Measurements from ENCODE around the gene STOX2. TPM values are rescaled to one million over a fixed set of nuclear protein-coding genes. Genes with fewer than 3 reads are reported as not detected.

The STOX2 gene
- total RNA-seq, 1 donor from 2014 or later = not detected

- no peak for DNase-seq
- H3K27ac Mint-ChIP-seq = no peak overlapping the region
- intact Hi-C loops (cut with micrococcal nuclease) = no loop called here
- ChIA-PET POLR2A (no interaction called here), CTCF (no interaction called here)
- no peaks in the 10 kb centered on the region for H3K4me1 Mint-ChIP-seq
- no peaks in the 10 kb centered on the region for H3K36me3 Mint-ChIP-seq (ENCODE audit: low read depth)
- no peak overlapping the region for H3K4me3 Mint-ChIP-seq
- H3K27me3 Mint-ChIP-seq = peaks cover 2% of the 10 kb centered on the region
- no peaks in the 10 kb centered on the region for H3K9me3 Mint-ChIP-seq
- TF ChIP-seq, protein P1, sequence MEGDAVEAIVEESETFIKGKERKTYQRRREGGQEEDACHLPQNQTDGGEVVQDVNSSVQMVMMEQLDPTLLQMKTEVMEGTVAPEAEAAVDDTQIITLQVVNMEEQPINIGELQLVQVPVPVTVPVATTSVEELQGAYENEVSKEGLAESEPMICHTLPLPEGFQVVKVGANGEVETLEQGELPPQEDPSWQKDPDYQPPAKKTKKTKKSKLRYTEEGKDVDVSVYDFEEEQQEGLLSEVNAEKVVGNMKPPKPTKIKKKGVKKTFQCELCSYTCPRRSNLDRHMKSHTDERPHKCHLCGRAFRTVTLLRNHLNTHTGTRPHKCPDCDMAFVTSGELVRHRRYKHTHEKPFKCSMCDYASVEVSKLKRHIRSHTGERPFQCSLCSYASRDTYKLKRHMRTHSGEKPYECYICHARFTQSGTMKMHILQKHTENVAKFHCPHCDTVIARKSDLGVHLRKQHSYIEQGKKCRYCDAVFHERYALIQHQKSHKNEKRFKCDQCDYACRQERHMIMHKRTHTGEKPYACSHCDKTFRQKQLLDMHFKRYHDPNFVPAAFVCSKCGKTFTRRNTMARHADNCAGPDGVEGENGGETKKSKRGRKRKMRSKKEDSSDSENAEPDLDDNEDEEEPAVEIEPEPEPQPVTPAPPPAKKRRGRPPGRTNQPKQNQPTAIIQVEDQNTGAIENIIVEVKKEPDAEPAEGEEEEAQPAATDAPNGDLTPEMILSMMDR (IDR thresholded peaks at IDR 0.05) = no peak
- no peak for ATAC-seq (ENCODE audit: low read depth)
Measured at GRCh38 chr4:183870997-183871396, 34.1 kb upstream of the STOX2 start.

DNA sequence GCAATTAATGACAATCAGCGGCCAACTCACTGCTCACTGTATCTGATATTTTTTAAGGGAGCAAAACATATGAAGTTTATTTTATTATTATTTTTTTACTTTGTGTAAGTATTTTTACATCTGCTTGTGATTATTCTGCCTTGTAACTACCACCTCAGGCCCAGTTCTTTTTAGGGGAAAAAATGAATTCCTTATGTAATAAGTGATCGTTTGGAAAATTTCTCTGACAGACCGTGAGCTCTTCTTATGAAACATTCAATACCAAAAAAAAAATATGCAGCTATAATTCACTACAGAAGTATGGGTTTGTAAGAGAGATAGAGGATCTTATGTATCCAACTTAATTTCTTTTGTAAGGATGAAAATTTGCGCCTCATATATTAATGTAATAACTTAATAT is 33.5 kb upstream of the STOX2 start:
- ChIA-PET POLR2A (no interaction called here), CTCF (no interaction called here)
- intact Hi-C loops (cut with micrococcal nuclease) = no loop called here
- no peak for DNase-seq
- no peaks in the 10 kb centered on the region for H3K36me3 Mint-ChIP-seq (ENCODE audit: low read depth)
- no peak for ATAC-seq (ENCODE audit: low read depth)
- H3K4me1 Mint-ChIP-seq = no peaks in the 10 kb centered on the region
- no peak overlapping the region for H3K4me3 Mint-ChIP-seq
- TF ChIP-seq, protein P1 (IDR thresholded peaks at IDR 0.05) = no peak
- H3K27me3 Mint-ChIP-seq = peaks cover 5% of the 10 kb centered on the region
- H3K27ac Mint-ChIP-seq = no peak overlapping the region
- H3K9me3 Mint-ChIP-seq = no peaks in the 10 kb centered on the region

DNA sequence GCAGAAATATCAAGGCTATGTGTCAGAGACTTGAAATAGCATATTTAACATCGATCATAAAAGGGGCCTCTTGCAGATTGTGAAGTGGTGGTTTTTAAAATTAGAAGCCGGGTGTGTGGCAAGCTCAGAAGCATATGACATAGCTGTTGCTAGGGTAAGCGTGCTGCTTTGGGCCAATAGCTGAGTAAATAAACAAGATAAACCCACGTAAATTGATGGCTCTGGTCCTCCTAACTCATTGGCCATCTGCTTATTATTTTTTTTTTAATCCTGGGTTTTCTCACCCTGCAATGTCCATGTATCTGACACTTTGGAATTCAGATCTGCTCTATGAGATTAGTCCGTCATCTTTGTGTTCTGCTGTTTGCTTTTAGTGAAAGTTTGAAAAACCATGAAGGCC is 32.6 kb upstream of the STOX2 start:
- POLR2A ChIA-PET = no interaction called here
- Mint-ChIP-seq H3K4me1 (no peaks in the 10 kb centered on the region), H3K36me3 (ENCODE audit: low read depth) (no peaks in the 10 kb centered on the region), H3K27me3 (peaks cover 5% of the 10 kb centered on the region), H3K9me3 (no peaks in the 10 kb centered on the region), H3K27ac (no peak overlapping the region), H3K4me3 (no peak overlapping the region)
- no peak for ATAC-seq (ENCODE audit: low read depth)
- TF ChIP-seq, protein P1 (IDR thresholded peaks at IDR 0.05) = no peak
- CTCF ChIA-PET = no interaction called here
- DNase-seq = no peak
- intact Hi-C loops (cut with micrococcal nuclease) = no loop called here

GRCh38 chr4:183873409-183874185 is 31.5 kb upstream of the STOX2 start:
- Mint-ChIP-seq H3K9me3 (no peaks in the 10 kb centered on the region), H3K27ac (no peak overlapping the region), H3K36me3 (ENCODE audit: low read depth) (no peaks in the 10 kb centered on the region), H3K4me3 (no peak overlapping the region), H3K27me3 (peaks cover 5% of the 10 kb centered on the region), H3K4me1 (no peaks in the 10 kb centered on the region)
- CTCF ChIA-PET = no interaction called here
- intact Hi-C loops (cut with micrococcal nuclease) = no loop called here
- no peak for ATAC-seq (ENCODE audit: low read depth)
- POLR2A ChIA-PET = no interaction called here
- no peak for DNase-seq
- TF ChIP-seq, protein P1 (IDR thresholded peaks at IDR 0.05) = no peak

DNA sequence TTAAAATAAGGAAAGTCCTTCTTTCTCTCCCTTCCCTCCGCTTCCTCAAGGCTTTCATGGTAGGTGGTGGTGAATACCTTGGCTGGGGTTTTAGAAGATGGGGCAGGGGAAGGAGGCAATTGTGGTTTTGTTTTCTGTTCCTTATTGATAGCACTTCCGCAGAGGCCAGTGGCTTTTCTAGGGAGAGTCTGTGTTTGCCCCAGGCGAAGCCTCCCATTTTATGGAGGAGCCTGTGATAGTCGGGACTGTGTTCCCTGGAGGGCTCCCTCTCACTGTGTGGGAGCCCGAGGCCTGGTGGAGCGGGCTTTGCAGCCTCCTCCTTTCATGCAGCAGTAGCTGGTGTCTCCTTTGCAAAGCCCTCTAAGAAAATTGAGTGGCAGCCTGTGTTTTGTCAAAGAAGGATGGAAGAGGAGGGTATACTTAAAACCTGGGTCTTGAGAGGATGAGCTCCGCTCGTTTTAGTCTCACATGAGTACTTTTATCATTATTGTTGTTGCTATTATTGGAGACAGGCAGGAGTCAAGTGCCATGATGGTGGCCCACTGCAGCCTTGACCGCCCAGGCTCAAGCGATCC is 29.8 kb upstream of the STOX2 start:
- DNase-seq (no peak), ATAC-seq (ENCODE audit: low read depth) (no peak)
- intact Hi-C loops (cut with micrococcal nuclease) = no loop called here
- POLR2A ChIA-PET = no interaction called here
- TF ChIP-seq, protein P1 (IDR thresholded peaks at IDR 0.05) = no peak
- H3K36me3 Mint-ChIP-seq (ENCODE audit: low read depth) = no peaks in the 10 kb centered on the region
- CTCF ChIA-PET = no interaction called here
- H3K9me3 Mint-ChIP-seq = no peaks in the 10 kb centered on the region
- no peak overlapping the region for H3K27ac Mint-ChIP-seq
- no peak overlapping the region for H3K4me3 Mint-ChIP-seq
- H3K27me3 Mint-ChIP-seq = peaks cover 2% of the 10 kb centered on the region
- H3K4me1 Mint-ChIP-seq = no peaks in the 10 kb centered on the region
